Brain microvascular endothelial cell (primary cell): ENCODE data around the gene CEP63.

ENCODE experiments used
- DNase-seq: peaks from one replicate; pipeline ENCODE4 v3.0.0-alpha.2; 2020
- H3K27ac ChIP-seq: fragments of 250-450 bp; sonication (Bioruptor Pico); 2 replicates; pipeline ENCODE4 v1.5.1; 2020; ENCODE audit warnings: mild to moderate bottlenecking, moderate library complexity
- H3K27me3 ChIP-seq: fragments of 250-450 bp; sonication (Bioruptor Pico); replicated peaks from 2 replicates; pipeline ENCODE4 v1.5.1; 2020; ENCODE audit warnings: mild to moderate bottlenecking
- H3K36me3 ChIP-seq: fragments of 250-450 bp; sonication (Bioruptor Pico); replicated peaks from 2 replicates; pipeline ENCODE4 v1.5.1; 2020; ENCODE audit warnings: mild to moderate bottlenecking
- H3K4me3 ChIP-seq: 2 replicates; pipeline ENCODE4 v1.5.1; 2011; ENCODE audit warnings: low read depth, mild to moderate bottlenecking, control low read depth, low read length, moderate library complexity
- CTCF ChIP-seq: IDR thresholded peaks from 2 replicates; pipeline ENCODE4 v1.5.1; 2011; ENCODE audit warnings: low read depth, mild to moderate bottlenecking, moderate library complexity, low read length, control low read depth, inconsistent platforms; ENCODE audit errors: missing control alignments
- in situ Hi-C: cut with HindIII; loops from 2 replicates; pipeline ENCODE4 v1.10.0; 2017; ENCODE audit warnings: low sequenced_read_pairs, low pct_ligation_motif_present

Gene CEP63

GRCh38 chr3:134614955-134615354 lies 129.1 kb downstream of the CEP63 start:
- no peak overlapping the region for H3K27ac ChIP-seq
- no peak for DNase-seq
- in situ Hi-C loops: no loop called here
- TF ChIP-seq CTCF: no peak
- H3K36me3 ChIP-seq: no peaks in the 10 kb centered on the region
- H3K4me3 ChIP-seq: no peak overlapping the region
- H3K27me3 ChIP-seq: no peaks in the 10 kb centered on the region

- no peaks in the 10 kb centered on the region for H3K36me3 ChIP-seq
- no peak overlapping the region for H3K27ac ChIP-seq
- H3K4me3 ChIP-seq: no peak overlapping the region
- H3K27me3 ChIP-seq: no peaks in the 10 kb centered on the region
- in situ Hi-C loops: no loop called here
- DNase-seq: no peak
- no peak for TF ChIP-seq CTCF
Observed at GRCh38 chr3:134615743-134616142, 129.9 kb downstream of the CEP63 start.

- no peak for TF ChIP-seq CTCF
- in situ Hi-C loops: no loop called here
- H3K27ac ChIP-seq: no peak overlapping the region
Observed at GRCh38 chr3:134617608-134618477, 132.0 kb downstream of the CEP63 start.

GRCh38 chr3:134618478-134619300 lies 132.8 kb downstream of the CEP63 start:
- Histone ChIP-seq H3K4me3 (no peak overlapping the region), H3K27ac (no peak overlapping the region), H3K27me3 (no peaks in the 10 kb centered on the region), H3K36me3 (no peaks in the 10 kb centered on the region)
- in situ Hi-C loops: no loop called here
- DNase-seq: no peak
- no peak for TF ChIP-seq CTCF

More at GRCh38 chr3:134617608-134618477, 132.0 kb downstream of the CEP63 start:
- no peaks in the 10 kb centered on the region for H3K36me3 ChIP-seq
- no peaks in the 10 kb centered on the region for H3K27me3 ChIP-seq
- H3K4me3 ChIP-seq: no peak overlapping the region
- no peak for DNase-seq

- Histone ChIP-seq H3K27me3 (no peaks in the 10 kb centered on the region), H3K36me3 (no peaks in the 10 kb centered on the region), H3K27ac (no peak overlapping the region), H3K4me3 (no peak overlapping the region)
- TF ChIP-seq CTCF: no peak
- in situ Hi-C loops: no loop called here
- no peak for DNase-seq
Observed at GRCh38 chr3:134619301-134619615, 133.4 kb downstream of the CEP63 start.
